HL-60 (cell line): Measurements from ENCODE around the gene XXYLT1.

Experiments used
- CTCF ChIP-seq: IDR thresholded peaks from one replicate; pipeline ENCODE4 v1.5.1; 2011; ENCODE audit warnings: low read length, control low read depth, inconsistent platforms; ENCODE audit not compliant: insufficient read depth
- POLR2AphosphoS5 ChIP-seq: IDR thresholded peaks from 2 replicates; pipeline ENCODE4 v1.6.1; 2012; ENCODE audit warnings: low read depth
- REST ChIP-seq: IDR thresholded peaks from 2 replicates; pipeline ENCODE4 v1.6.1; 2012; ENCODE audit warnings: low read depth; ENCODE audit not compliant: insufficient replicate concordance

GRCh38 chr3:195137638-195138588 is 133.0 kb downstream of the XXYLT1 start:
- TF ChIP-seq CTCF (no peak), POLR2AphosphoS5 (no peak), REST (no peak)
